GM21367 (cell line): ENCODE results near the gene ROR1.

Source experiments
- ATAC-seq: cut with Tn5 transposase; IDR thresholded peaks from one replicate; pipeline ENCODE4 v1.9.1; 2021; ENCODE audit not compliant: unreplicated experiment

The ROR1 gene

DNA sequence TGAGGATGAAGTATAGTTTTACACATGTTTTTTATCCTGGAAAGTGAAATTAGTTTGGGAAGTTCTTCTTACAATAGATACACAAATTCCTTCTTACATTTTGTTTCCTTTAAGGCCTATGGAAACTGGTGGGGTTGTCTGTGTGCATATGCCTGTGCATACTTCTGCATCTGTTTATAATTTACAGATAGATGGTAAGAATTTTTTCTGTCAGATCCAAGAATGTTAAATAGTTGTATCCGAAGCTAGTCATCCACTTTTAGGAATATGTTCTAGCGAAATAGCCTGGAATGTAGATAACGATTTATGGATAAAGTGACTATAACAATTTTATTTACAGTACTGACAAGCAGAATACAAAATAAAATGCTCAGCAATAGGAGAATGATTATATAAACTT lies 194.1 kb downstream of the ROR1 start:
- ATAC-seq: no peak

DNA sequence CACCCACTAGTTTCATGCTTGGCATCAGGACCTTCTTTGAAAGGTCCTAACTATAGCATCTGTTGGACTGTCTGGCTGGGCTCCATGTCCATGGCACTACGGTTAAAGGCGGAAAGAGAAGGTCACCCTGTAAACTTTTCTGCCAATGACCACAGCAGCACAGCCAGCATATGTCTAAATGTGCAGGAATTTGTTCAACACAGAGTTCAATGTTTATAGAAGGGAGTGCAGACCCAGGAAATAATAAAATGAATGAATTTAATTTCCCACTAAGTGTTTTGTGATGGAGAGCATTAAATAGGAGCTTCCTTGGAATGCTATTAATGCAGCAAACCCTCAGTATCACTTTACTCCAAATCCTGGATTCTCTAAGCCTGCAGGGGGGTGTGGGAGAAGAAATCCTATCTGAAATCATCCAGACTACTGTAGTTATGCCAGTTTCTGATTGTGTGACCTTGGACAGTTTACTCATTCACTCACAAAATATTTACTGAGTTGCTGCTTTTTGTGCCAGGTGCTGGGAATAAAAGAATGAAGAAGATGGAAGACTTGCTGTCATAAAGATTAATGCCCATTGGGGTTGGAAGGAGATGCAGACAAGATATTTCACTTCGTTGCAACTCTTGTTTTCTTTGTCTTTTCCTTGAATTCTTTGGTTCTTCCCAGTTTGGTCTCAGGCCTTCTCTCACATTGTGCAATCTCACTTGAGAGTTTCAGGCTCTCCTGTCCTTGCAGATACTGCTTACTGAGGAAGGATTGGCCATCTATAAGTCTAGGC lies 195.0 kb downstream of the ROR1 start:
- ATAC-seq: no peak

GRCh38 chr1:63969441-63969901 lies 195.7 kb downstream of the ROR1 start:
- no peak for ATAC-seq

DNA sequence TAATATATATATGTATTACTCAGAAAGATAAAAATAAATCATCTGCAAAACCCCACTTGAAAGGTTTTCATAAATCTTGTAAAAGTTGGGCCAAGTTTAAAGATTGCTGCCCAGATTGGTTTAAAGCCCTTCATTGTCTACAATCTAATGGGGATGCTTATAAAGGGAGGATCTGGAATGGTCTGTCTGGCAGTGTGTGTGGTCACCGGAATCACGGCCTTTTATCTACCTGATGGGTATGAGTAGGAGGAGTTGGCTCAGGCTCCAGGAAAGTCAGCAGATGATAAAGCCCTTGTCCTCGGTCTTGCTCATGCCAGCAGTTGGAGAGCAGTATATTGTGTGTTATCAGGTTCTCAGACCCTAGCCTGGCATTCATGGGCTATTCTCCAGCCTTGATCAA lies 197.7 kb downstream of the ROR1 start:
- no peak for ATAC-seq

- no peak for ATAC-seq
These were observed 199.2 kb downstream of the ROR1 start for GRCh38 chr1:63973005-63973419.

DNA sequence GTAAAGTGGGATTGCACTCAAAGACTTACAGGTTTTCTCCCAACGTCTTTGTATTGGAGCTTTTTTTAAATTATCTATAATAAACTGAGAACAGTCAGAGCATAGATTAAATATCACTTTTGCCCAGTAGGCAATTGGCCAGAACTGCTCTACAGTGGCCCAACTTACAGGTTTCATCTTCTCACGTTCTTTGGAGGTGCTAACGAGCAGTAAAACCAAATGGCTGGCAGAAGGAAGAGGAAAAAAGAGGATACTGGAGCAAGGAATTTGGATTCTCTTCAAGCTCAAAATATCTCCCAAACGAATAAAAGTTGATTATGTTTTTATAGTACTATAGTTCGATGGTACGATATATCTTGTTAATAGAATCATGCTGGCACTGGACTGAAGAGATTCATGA lies 201.1 kb downstream of the ROR1 start:
- no peak for ATAC-seq

DNA sequence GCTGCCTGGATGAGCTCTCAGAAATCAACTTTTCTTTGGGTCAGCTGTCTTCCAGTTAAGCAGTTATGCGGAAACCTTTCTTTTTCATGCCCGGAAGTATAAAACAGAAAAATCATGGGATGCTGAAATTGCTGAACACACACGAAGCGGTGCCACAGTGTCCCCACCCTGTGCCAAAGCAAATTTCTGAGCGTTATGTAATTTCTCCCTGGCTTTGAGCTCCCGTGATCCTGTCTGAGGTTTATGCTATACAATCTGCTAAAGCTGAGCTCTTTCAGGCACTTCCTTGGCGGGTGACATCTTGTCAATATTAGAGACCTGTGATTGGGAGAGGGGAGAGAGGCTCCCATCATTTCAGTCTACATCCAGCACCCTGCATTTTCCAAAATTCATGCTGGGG lies 201.7 kb downstream of the ROR1 start:
- no peak for ATAC-seq

DNA sequence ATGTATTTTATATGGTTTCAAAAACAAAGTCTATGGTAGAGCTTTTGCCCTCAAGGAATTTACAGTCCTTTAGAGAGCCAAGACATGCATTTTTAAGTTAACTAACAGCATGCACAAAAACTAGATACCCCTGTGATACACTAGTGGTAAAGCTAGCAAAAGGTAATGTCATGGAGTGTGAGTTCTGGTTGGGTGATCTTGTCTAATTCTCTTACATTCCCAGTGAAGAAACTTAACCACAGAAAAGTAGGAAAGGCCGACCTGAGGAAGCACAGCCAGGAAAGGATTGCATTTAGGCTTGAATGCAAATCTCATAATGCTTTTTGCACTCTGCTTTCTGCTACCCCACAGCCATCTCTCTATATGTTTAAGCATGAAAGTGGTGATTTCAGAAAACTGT lies 202.2 kb downstream of the ROR1 start:
- ATAC-seq: no peak

DNA sequence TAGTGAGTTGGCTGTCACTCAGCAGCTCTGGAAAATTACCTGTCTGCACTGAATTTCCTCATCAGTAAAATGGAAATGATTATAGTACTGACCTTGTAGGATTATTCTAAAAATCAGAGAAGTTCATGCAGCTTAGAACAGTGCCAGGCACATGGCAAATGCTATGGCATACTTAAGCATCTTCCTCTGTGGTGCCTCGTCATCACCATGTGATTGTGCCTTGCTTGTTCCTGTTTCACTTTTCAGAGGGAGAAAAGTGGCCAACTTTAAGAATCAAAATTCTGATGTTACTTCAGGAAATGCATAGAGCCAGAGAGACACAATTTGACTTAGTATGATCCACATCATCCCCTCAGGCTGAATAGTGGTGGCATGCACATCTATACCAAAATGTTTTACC lies 203.6 kb downstream of the ROR1 start:
- ATAC-seq: no peak

DNA sequence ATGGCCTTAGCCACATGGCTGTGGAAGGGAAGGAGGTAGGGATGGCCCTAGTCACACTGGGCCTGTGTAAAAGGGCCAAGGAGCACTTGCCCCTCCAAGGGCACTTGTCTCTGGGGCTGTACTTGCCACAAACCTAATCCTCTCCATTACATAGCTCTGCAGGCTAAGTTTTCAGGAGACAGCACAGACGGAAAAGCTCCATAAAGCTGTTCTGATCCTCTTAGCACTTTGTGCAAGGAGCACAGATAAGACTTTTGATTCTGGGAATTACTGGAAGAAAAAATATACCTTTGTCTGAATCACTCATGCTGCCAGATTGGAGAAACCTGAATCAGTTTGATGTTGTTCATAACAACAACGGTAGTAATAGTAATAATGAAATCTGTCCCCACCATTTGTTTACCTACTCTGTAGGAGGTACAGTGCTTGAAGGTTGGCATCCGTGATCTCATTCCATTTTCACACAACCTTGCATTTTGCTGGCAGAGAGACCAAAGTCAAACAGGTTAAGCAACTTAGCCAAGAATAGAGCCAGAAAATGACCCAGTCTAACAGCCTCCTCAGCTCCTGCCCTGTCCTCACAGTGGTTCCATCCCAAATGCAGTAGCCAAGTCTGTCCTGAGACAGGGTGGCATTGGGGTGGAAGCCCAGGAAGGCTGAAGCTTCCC lies 207.1 kb downstream of the ROR1 start:
- no peak for ATAC-seq

DNA sequence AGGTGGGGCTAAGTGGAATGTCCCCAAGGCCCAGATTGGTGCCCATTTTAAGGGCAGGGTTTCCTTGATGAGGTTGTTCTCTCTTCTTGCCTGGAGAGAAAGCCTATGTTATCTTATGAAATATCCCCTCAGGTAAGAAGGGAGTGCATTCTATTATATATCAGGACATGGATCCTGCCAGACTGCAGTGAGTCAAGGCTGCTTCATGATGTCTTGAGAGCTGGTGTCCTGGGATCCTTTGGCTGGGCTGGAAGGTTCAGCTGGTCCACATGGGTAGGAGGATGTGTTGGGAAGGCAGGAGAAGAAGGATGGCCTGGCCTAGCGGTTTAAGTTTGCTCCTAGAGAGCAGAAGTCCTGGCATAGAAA lies 207.6 kb downstream of the ROR1 start:
- no peak for ATAC-seq

- ATAC-seq: no peak
These were observed 208.4 kb downstream of the ROR1 start for GRCh38 chr1:63982201-63982600.

GRCh38 chr1:63983391-63984256 lies 209.8 kb downstream of the ROR1 start:
- no peak for ATAC-seq

GRCh38 chr1:63984257-63984929 lies 210.6 kb downstream of the ROR1 start:
- ATAC-seq: no peak

GRCh38 chr1:63984930-63985290 lies 211.1 kb downstream of the ROR1 start:
- ATAC-seq: no peak

DNA sequence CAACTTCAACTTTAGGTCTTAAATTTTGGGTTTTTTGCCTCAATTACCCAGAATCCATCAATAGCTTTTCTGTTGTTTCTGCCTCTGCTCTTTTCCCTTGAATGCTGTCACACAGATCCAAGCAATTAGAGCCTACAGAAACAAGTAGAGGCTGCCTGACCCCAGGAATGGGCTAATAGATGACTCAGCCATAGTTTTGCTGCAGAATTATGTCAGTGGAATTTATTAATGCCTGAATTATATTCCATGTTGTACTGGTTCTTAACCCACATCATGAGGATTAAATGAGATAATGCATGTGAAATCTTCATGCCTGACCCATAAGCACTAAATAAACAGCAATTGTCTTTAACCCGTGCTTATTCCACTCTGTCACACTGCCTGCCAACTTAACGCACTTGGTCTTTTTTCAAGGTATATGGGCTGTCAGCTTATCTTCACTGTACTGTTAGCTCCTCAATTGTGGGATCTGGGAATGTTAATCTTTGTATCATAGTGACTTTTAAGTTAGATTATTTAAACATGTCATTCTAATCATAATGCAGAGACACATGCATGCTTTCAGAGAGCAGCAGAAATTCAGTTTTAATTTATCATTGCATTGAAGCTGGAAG lies 213.3 kb downstream of the ROR1 start:
- no peak for ATAC-seq

- no peak for ATAC-seq
These were observed 213.8 kb downstream of the ROR1 start for GRCh38 chr1:63987628-63988024.

GRCh38 chr1:63988941-63989340 lies 215.1 kb downstream of the ROR1 start:
- ATAC-seq: no peak

DNA sequence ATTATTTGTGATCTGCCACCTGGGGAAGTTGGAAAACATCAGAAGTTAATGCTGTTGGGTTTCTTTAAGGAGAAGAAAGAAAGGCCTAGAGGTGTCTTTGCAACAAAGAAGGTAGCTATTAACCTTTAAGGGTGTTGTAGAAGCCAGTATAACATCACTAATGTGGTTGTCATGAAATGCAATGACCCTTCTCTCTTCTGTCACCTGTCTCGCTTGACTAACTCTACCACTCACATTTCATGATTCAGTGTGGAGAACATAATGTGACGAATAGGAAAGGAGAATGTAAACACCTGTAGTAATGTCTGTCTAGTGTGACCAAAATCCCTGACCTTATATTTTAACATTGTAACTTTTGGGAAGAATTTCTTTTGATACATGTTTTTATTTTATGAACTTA lies 217.9 kb downstream of the ROR1 start:
- no peak for ATAC-seq

DNA sequence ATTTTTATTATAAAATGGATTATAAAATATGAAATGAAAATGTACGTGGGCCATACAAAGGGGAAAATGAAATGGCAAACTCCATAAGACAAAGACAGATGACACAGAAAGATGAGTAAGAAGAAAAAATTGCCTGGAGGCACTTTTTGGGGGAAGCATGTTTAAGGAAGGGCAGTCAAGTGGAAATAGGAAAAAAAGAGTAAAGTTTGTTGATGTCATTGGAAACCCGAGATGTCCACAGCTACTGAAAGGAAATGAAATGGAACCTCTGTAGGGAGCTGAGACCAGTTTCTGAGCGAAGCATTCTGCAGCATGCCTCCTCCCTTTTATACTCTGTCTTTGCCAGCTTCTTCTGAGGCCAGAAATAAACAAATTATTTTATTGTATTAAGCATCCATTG lies 226.2 kb downstream of the ROR1 start:
- no peak for ATAC-seq

- no peak for ATAC-seq
These were observed 227.2 kb downstream of the ROR1 start for GRCh38 chr1:64001038-64001437.
